IPS DF 4.7 (cell line): ENCODE results near the gene MINAR1.
"Not testable (repeated sequence)": the region's sequence is repeated elsewhere in the genome, so short reads cannot be mapped to it uniquely, and the experiment has no call there.

Experiments
- DNase-seq: peaks from one replicate; pipeline ENCODE4 v3.0.0-alpha.2; 2013; ENCODE audit warnings: low spot score; ENCODE audit errors: extremely low read depth

MINAR1 gene, protein sequence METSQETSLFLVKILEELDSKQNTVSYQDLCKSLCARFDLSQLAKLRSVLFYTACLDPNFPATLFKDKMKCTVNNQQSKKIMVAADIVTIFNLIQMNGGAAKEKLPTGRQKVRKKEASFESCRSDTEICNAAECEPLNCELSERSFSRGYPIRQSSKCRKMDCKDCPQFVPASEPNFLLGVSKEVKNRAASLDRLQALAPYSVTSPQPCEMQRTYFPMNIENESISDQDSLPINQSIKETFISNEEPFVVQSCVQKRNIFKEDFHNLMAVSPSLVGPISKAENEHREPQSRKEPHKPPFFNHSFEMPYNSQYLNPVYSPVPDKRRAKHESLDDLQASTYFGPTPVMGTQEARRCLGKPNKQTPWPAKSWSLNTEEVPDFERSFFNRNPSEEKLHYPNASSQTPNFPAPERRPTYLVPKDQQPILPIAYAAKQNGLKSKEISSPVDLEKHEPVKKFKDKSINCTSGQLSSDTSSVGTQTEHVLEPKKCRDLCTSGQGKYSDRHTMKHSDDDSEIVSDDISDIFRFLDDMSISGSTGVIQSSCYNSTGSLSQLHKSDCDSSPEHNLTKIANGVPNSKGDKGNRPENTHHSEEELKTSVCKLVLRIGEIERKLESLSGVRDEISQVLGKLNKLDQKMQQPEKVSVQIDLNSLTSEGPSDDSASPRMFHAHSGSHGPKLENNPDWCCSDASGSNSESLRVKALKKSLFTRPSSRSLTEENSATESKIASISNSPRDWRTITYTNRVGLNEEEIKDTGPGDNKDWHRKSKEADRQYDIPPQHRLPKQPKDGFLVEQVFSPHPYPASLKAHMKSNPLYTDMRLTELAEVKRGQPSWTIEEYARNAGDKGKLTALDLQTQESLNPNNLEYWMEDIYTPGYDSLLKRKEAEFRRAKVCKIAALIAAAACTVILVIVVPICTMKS

DNA sequence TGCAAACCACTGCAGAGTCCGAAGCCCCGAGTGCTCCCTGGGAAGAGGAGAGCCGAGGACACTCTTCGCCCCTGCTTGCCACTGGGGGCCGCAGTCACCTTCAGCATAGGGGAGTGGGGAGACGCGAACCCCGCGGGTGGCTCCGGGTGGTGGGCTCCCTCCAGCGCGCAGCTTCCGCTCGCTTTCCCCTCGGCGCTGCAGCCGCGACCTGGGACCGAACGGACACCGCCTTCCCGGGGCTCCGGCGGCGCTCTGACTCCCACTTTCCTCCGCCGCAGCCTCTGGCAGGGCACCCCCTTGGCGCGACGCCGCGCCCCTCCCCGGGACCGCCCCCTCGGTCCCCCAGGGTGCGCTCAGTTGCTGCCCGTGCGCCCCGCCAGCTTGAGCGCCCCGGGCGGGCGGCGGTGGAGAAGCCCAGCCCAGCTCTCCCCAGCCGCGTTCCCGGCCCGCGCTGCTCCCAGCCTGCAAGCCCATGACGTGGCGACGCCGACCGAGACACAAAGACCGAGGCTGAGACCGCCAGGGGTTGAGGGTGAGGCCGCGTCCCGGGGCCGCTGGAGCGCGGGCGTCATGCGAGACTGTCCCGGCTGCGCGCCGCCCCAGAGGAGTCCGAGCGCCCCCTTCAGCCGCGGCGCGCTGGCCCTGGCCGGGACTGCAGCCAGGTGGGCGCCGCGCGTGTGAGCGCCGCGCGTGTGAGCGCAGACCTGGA, at the start of gene MINAR1:
MINAR1 (plus strand) TSS at position 701 of the 709 bp plus-strand sequence. CDS start 23,812 bp downstream, outside the sequence.
- DNase-seq = no peak

DNA sequence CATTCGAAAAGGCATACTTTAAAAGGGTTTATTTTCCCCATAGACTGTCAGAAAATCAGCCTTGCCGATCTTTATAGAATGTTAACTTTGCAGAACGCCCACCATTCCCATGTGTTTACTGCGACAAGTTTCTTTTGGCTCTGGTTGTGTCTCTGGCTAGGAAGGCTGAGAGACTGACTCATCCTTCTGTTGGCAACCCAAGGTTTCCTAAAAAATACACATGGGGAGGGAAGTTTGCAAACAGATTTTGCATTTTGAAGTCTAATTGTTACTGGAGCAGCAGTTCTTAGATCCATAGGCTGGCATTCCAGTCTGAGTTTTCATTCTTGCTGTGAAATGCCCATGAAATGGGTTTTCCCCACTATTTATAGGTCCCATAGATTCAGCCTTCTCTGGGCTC, 37.9 kb upstream of the MINAR1 start:
- no peak for DNase-seq

DNA sequence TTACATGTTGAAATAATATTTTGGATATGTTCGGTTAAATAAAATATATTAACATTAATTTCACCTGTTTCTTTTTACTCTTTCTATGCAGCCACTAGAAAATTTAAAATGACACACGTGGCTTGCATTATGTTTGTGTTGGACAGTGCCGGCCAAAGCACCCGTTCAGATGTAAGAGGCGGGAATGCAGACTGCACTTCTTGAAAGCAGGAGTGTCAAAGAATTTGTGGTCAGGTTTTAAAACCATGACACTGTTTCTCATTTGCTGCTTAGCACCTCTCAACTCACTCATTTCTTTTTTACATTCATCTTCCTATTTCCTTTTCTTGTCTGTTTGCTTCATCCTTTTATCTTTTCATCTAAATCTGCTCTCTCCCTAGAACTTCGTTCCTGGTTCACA, 35.3 kb upstream of the MINAR1 start:
- DNase-seq = no peak

DNA sequence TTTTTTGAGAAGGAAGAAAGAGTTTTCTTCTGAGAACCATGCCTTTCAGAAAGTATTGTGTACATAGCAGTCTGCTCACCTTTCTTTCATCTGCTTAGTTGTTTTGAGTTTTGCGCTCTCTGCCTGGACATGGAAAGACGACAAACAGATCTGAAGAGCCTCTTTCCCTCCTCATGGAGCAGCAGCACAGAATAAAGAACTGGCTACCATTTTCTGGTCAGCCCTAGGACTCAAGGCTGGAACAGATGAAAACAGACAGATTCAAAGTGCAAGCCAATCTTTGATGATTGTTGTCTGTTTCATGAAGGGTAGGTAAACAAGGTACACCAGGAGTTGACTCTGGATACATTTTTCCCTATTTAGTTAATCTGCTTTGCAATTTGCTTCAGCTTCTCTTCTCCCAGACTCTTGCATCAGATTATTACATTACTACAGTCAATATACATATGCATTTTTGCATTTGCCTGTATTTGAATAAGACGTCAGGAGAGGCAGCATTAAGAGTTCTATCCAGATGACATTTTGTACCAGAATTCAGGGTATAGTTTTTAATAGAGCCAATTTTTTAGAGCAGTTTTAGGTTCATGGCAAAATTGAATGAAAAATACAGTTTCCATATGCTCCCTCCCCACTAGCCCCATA, 34.7 kb upstream of the MINAR1 start:
- DNase-seq = no peak

DNA sequence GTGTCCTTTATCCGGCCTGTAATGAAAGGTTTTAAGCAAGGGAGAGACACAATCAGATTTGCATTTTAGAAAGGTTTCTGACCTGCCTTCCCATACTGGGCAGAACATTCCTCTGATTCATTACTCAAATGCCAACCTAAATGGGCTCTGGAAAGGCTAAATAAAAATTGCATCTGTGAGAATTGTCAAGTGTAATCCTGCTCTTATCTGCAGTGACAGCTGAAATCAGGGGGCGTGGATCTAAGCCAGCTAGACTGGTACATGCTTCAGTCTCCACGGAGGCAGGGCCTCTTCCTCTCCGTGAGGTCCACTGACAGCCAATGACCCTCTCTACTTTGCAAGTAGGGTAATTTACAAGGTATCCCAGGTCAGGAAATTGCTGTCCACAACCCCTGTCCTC, 32.5 kb upstream of the MINAR1 start:
- DNase-seq = no peak

DNA sequence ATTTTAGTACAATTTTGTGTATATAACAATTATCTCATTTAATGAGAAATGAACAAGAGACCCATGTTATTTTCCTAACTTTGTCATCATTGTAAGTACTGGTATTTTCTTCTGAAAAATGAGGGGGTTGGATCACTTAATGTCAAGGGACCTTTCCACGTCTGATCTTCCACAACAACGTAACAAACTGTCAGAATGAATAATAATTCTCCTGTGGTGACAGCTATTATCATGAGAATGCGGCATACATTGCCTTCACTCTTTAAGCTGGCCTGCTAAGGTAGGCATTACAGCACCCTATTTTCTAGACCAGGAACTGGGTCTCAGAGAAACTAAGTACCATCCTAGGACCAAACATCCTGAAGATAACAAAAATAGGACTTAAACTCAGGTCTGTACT, 31.5 kb upstream of the MINAR1 start:
- DNase-seq = no peak

DNA sequence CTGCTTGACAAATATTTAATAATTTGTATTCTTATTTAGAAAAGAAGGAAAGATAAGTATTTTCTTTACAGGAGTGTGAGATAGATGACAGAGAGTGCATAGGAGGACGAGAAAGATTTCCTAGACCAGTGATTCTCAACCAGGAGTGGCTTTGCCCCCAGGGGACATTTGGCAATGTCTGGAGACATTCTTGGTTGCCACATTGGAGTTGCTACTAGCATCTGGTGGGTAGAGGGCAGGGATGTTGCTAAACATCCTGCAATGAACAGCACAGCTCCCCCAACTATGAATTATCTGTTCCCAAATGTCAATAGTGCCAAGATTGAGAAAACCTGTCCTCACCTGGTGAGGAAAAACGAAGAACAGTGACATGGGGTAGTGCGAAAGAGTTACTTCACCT, 30.8 kb upstream of the MINAR1 start:
- DNase-seq = no peak

DNA sequence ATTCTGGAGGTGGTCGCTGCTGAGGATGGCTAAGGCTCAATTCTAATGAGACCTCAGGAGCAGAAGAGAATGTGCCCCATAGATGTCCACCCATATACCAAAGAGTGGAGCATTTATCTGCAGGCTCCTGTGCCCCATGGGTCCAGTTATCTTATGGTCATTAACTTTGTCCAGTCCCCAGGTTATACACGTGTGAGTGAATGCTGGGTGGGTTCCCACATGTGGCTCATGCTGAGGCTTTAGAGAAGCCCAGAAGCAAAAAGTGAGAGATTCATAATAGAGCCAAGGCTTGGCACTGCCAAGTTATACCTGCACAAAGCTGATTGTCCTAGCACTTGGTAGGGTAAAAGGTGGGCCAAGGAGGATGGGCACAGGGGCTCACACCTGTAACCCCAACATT, 30.0 kb upstream of the MINAR1 start:
- DNase-seq = no peak

DNA sequence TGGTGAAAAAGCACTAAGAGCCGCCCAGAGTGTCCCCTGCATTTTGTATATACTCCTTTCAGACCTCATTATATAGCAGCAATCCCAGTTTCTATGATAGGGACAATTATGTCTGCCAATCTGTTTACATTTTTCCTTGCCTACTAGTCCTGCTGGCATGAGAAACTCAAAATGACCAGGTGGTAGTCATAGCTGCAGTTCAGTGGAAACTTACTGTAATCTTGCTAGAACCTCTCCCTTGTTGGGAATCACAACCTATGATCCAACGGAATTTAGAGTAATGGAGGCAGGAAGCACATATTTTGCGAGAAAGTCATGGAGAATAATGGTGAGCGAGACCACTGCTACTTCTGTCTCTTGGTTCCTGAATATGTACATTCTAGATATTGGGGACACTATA, 28.6 kb upstream of the MINAR1 start:
- DNase-seq = no peak

DNA sequence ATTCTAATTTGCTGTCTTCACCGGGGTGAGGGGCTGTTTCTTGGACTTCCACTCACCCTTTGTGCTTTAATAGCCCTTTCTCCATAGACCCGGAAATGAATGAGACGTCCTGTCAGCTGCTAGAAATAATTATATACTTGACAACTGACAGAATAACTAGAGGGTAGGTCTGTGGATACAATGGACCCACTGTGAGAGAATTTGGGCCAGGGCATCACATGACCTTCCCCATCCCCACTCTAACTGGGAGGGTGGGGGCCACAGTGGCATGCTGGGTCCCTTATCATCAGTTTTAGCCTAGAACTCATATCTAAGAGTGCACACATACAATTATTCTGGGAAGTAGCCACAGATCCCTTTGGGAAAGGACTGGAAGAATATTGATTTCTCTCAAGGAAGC, 25.9 kb upstream of the MINAR1 start:
- DNase-seq = no peak

DNA sequence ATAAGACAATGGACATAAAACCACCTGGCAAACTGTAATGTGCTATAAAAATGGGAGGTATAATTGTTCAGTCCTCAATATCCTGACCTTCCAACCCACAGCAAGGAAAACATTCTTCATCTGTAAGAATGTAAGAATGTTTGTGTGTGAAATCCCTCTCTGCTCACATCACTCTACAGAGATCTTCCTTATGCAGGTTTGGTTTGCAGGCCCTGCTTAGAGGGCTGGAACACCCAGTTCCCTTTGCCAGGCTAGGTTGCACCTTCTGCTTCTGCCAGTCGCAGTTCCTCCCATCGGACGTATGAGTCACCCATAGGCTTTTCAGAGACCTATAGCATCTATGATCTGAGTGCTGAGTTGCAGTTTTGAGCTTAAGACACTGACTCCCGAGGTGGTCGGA, 24.1 kb upstream of the MINAR1 start:
- DNase-seq = no peak

DNA sequence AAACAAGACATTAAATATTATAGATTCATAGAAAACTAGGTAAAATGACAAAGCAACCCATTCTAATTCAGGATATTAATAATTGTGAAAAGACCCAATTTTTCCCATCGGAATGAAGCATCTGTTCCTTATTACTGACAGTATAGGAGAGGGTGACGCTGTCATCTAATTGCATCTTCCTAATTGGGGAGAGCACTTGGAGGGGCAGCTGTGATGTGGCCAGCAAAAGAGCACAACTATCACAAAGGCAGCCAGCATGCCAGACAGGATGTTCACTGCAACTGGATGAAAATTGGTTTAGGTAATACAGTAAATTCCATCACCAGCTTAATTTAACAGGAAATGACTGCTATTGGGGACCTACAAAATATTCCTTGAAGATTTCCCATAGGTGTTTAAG, 21.9 kb upstream of the MINAR1 start:
- DNase-seq = no peak

DNA sequence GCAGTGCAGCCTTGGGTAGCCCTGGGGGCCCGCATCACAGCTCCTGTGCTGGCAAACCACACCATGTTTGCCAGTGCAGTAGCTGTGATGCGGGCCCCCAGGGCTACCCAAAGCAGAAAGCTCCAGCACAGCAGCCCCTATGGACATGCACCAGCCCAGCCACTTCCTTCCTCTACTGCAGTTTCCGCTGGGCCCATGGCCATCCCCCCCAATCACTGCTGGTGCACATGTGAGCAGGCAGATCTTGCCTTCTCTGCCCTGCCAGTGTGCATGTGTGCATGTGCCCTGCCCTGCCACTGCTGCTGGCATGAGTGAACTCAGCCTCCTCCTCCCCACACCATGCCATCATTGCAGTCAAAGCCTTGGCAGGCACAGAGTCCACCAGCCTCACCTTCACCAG, 20.1 kb upstream of the MINAR1 start:
- DNase-seq = no peak

DNA sequence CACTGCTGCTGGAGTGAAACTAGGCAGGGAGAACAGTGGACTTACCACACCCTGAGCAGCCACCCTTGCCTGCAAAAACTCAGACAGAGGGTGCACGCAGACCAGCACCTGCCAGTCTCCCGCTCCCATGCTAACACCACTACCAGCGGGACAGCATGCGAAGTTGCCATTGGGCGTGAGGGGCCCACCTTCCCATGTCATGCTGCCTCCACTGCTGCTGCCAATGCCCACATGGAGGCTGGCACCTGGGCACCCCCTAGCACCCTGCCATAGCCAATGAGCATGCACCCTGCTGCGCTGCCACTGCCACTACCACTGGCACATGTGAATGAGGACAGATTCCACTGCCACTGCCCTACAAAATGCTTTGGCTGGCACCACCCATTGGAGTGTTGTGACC, 19.7 kb upstream of the MINAR1 start:
- no peak for DNase-seq

DNA sequence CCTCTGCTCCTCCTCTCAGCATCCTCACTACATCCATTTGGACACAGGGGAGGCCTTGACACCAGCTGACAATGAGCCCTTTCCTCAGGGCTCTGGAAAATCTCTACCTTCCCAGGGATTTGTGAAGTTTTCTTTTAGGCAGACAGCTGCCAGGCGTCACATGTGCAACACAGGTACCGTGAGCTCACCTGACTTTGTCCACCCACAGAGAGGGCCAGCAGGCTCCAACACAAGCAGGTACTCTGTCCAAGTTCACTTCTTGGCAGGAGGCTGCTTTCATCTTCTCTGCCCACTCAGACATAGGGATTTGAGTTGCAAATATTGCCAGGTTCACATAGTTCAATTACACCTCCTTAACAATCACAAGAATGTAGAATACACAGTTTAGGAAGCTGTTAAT, 15.3 kb upstream of the MINAR1 start:
- no peak for DNase-seq

DNA sequence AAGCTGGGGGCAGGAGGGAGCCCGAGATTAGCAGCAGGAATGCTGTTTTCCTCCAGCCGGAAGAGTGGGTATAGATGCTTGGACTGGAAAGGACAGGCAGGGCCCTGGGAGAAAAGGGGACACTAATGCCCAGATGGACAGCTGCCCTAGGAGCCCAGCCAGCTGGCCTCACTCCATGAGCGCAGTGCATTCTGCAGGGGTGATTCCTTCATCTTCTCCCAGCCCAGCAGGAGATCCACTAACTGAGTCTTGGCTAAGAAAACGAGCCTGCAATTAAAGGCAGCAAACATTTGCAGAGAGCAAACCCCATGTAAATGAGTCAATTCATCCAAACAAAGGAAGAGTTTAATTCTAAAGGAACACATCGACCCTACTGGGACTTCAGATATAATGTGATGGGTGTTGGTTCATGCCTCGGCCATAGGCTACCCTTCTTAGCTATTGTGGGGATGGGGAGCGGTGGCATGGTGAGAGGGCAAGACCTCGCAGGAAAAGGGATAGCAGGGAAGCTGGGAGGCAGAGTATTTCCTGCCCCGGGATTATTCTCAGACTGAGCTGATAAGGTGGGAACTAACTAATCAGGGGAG, 13.3 kb upstream of the MINAR1 start:
- no peak for DNase-seq

DNA sequence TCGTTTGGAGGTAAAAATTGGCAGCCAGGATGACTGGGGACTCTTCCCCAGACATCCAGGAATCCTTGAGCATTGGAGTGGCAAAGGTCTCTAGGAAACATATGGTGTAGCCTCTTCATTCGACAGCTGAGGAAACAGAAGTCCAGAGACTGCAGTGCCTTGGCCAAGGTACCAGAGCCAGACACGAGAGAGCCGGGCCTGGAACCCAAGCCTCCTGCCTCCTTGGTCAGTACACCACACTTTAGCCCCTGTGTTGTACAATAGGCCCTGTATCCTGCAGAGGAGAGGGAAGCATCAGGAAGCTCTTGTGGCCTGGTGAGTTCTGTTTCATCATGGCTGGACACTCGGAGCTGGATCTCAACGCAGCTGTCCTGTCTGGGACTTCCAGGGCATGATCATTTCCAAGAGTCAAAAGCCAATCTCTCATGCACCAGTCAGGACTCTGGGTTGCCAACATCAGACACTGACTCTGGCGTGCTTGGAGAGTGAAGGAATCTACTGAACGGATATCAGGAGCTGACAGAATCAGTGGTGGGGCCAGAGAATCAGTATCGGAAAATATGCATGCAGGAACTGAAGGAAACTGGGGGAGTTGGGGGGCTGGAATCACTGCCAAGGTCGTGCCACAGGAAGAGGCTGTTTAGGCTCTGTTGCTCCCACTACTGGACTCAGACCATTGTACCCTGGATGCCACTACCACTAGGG, 6.4 kb upstream of the MINAR1 start:
- no peak for DNase-seq

DNA sequence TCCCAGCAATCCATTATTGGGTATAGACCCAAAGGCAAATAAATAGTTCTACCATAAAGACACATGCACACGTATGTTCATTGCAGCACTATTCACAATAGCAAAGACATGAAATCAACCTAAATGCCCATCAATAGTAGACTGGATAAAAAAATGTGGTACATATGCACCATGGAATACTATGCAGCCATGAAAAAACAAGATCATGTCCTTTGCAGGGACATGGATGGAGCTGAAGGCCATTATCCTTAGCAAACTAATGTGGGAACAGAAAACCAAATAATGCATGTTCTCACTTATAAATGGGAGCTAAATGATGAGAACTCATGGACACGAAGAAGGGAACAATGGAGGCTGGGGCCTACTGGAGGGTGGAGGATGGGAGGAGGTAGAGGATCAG, 5.2 kb upstream of the MINAR1 start:
- DNase-seq = not testable (repeated sequence)

DNA sequence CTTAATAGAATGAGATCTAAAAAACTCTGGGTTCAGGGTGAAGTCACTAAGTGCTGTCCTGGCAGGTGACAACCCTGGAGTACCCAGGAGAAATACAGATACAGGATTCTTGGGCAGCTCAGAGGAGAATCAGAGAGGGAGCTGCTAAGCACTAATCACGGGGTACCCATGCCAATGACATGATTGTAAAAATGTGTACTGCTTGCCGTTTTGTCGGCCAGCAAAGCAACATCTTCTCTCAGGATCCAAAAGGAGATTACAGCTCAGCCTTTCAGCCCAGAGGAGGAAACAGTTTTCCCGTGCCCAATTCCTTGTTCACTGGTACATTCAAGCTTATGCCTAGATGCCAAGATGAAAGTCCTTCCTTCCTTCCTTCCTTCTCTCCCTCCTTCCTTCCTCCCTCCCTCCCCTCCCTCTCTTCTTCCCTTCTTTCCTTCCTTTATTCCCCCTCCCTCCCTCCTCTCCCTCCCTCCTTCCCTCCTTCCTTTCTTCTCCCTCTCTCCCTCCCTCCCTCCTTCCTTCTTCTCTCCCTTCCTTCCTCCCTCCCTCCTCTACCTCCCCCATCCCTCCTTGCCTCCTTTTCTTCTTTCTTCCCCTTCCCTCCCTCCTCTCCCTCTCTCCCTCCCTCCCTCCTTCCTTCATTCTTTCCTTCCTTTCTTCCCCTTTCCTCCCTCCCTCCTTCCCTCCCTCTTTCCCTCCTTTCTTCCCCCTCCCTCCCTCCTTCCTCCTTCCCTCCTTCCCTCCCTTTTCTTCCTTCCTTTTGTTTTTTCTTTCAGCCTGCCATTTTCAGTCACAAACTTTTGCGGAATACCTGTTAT, 4.1 kb upstream of the MINAR1 start:
- no peak for DNase-seq
